ENCODE data around the gene ZC2HC1C. TPM values are rescaled to one million over a fixed set of nuclear protein-coding genes. Genes with fewer than 3 reads are reported as not detected.

The ZC2HC1C gene
- total and polyA plus RNA-seq, 2 donors (not counting 1 experiment from before 2014, with no cell fraction given), result 0.90 to 1.8 TPM

GRCh38 chr14:75053396-75054291, 15.8 kb upstream of the ZC2HC1C start:
- H3K4me3 ChIP-seq (replicated peaks in 1 of 4; ENCODE audit: control extremely low read depth in 1 of 4, insufficient read depth in 1 of 4, low read depth in 3 of 4, low read length in 4 of 4), result no peak overlapping the region
- no peaks in the 10 kb centered on the region for H3K36me3 ChIP-seq (ENCODE audit: control insufficient read depth, insufficient read depth, low read length)
- TF ChIP-seq EZH2 (IDR thresholded peaks at IDR 0.05; ENCODE audit: low read length, missing control alignments) (no peak), CTCF (conservative IDR thresholded peaks at IDR 0.05 in 1 of 2, IDR thresholded peaks at IDR 0.05 in 1 of 2; ENCODE audit: low read depth in 1 of 2, low read length in 2 of 2) (no peak)
- no peak for DNase-seq (ENCODE audit: low read depth in 2 of 2)
- H3K79me2 ChIP-seq (ENCODE audit: control insufficient read depth, insufficient read depth, low read length), result no peaks in the 10 kb centered on the region
- no peaks in the 10 kb centered on the region for H3K9me3 ChIP-seq (ENCODE audit: control insufficient read depth, insufficient read depth, low read depth, low read length)
- H3K27ac ChIP-seq (ENCODE audit: insufficient read depth, low read length), result no peak overlapping the region
- no peak overlapping the region for H2AFZ ChIP-seq (ENCODE audit: low read length)
- peaks cover 2% of the 10 kb centered on the region for H3K4me1 ChIP-seq (ENCODE audit: control insufficient read depth, extremely low read depth, insufficient read depth, low read length)
- no peaks in the 10 kb centered on the region for H3K27me3 ChIP-seq (ENCODE audit: control insufficient read depth, insufficient read depth, low read length)
- H4K20me1 ChIP-seq (ENCODE audit: control insufficient read depth, extremely low read depth, insufficient read depth, low read length), result no peaks in the 10 kb centered on the region
- no peak overlapping the region for H3K9ac ChIP-seq (ENCODE audit: insufficient read depth, low read length)
- H3K4me2 ChIP-seq (ENCODE audit: extremely low read depth, insufficient read depth, low read length), result no peak overlapping the region

- Histone ChIP-seq H3K4me3 (replicated peaks in 1 of 4; ENCODE audit: control extremely low read depth in 1 of 4, insufficient read depth in 1 of 4, low read depth in 3 of 4, low read length in 4 of 4) (no peak overlapping the region), H4K20me1 (ENCODE audit: control insufficient read depth, extremely low read depth, insufficient read depth, low read length) (no peaks in the 10 kb centered on the region), H3K27me3 (ENCODE audit: control insufficient read depth, insufficient read depth, low read length) (no peaks in the 10 kb centered on the region), H2AFZ (ENCODE audit: low read length) (no peak overlapping the region), H3K4me1 (ENCODE audit: control insufficient read depth, extremely low read depth, insufficient read depth, low read length) (peaks cover under 1% of the 10 kb centered on the region), H3K9me3 (ENCODE audit: control insufficient read depth, insufficient read depth, low read depth, low read length) (no peaks in the 10 kb centered on the region), H3K4me2 (ENCODE audit: extremely low read depth, insufficient read depth, low read length) (no peak overlapping the region), H3K79me2 (ENCODE audit: control insufficient read depth, insufficient read depth, low read length) (no peaks in the 10 kb centered on the region), H3K27ac (ENCODE audit: insufficient read depth, low read length) (no peak overlapping the region), H3K36me3 (ENCODE audit: control insufficient read depth, insufficient read depth, low read length) (no peaks in the 10 kb centered on the region), H3K9ac (ENCODE audit: insufficient read depth, low read length) (no peak overlapping the region)
- TF ChIP-seq EZH2 (IDR thresholded peaks at IDR 0.05; ENCODE audit: low read length, missing control alignments), result no peak
- no peak for TF ChIP-seq CTCF (conservative IDR thresholded peaks at IDR 0.05 in 1 of 2, IDR thresholded peaks at IDR 0.05 in 1 of 2; ENCODE audit: low read depth in 1 of 2, low read length in 2 of 2)
- DNase-seq (ENCODE audit: low read depth in 2 of 2), result no peak
These were observed 15.0 kb upstream of the ZC2HC1C start for GRCh38 chr14:75054421-75054820.

GRCh38 chr14:75059642-75060041, 9.8 kb upstream of the ZC2HC1C start:
- H3K27ac ChIP-seq (ENCODE audit: insufficient read depth, low read length), result no peak overlapping the region
- no peak overlapping the region for H3K9ac ChIP-seq (ENCODE audit: insufficient read depth, low read length)
- no peaks in the 10 kb centered on the region for H3K9me3 ChIP-seq (ENCODE audit: control insufficient read depth, insufficient read depth, low read depth, low read length)
- H3K36me3 ChIP-seq (ENCODE audit: control insufficient read depth, insufficient read depth, low read length), result no peaks in the 10 kb centered on the region
- H2AFZ ChIP-seq (ENCODE audit: low read length), result no peak overlapping the region
- no peak overlapping the region for H3K4me3 ChIP-seq (replicated peaks in 1 of 4; ENCODE audit: control extremely low read depth in 1 of 4, insufficient read depth in 1 of 4, low read depth in 3 of 4, low read length in 4 of 4)
- TF ChIP-seq CTCF (conservative IDR thresholded peaks at IDR 0.05 in 1 of 2, IDR thresholded peaks at IDR 0.05 in 1 of 2; ENCODE audit: low read depth in 1 of 2, low read length in 2 of 2) (no peak), EZH2 (IDR thresholded peaks at IDR 0.05; ENCODE audit: low read length, missing control alignments) (no peak)
- peaks cover 17% of the 10 kb centered on the region for H3K79me2 ChIP-seq (ENCODE audit: control insufficient read depth, insufficient read depth, low read length)
- DNase-seq (ENCODE audit: low read depth in 2 of 2), result peak in 1 of 2 donors; percentile 31
- no peaks in the 10 kb centered on the region for H3K4me1 ChIP-seq (ENCODE audit: control insufficient read depth, extremely low read depth, insufficient read depth, low read length)
- H3K27me3 ChIP-seq (ENCODE audit: control insufficient read depth, insufficient read depth, low read length), result no peaks in the 10 kb centered on the region
- no peak overlapping the region for H3K4me2 ChIP-seq (ENCODE audit: extremely low read depth, insufficient read depth, low read length)
- no peaks in the 10 kb centered on the region for H4K20me1 ChIP-seq (ENCODE audit: control insufficient read depth, extremely low read depth, insufficient read depth, low read length)
